Stimulated activated CD4-positive, alpha-beta T cell treated with anti-CD3 and anti-CD28 coated beads, Interleukin-2, amount 100 ng/mL, for 24 hours (primary cell): ENCODE measurements around the gene GPATCH1.
A peak's percentile ranks its signal among the peaks of the same experiment; 100 is the strongest.
"Not testable (repeated sequence)": the region's sequence is repeated elsewhere in the genome, so short reads cannot be mapped to it uniquely, and the experiment has no call there.

Experiments used
- DNase-seq, 2 donors: peaks; one replicate each; pipeline ENCODE4 v3.0.0-alpha.2; 2020

The GPATCH1 gene

GRCh38 chr19:33163481-33163880 lies 82.5 kb downstream of the GPATCH1 start:
- no peak for DNase-seq

DNA sequence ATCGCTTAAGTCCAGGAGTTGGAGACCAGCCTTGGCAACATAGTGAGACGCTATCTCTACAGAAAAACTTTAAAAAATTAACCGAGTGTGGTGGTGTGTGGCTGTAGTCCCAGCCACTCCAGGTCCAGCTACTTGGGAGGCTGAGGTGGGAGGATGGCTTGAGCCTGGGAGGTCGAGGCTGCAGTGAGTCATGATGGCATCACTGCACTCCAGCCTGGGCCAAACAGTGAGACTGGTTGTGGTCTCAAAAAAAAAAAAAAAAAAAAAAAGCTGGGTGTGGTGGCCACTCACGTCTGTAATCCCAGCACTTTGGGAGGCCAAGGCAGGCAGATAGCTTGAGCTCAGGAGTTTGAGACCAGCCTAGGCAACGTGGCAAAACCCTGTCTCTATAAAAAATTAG lies 85.1 kb downstream of the GPATCH1 start:
- not testable (repeated sequence) for DNase-seq

DNA sequence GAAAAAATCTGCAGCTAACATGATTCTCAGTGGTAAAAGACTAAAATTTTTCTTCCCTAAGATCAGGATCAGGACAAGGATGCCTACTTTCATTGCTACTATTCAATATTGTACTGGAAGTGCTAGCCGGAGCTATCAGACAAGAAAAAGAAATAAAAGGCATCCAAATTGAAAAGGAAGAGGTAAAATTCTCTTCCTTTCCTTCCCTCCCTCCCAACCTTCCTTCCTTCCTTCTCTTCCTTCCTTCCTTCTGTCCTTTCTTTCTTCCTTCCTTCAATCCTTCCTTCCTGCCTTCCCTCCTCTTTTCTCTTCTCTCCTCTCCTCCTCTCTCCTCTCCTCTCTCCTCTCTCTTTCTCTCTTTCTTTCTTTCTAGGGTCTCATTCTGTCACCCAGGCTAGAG lies 86.5 kb downstream of the GPATCH1 start:
- no peak for DNase-seq

DNA sequence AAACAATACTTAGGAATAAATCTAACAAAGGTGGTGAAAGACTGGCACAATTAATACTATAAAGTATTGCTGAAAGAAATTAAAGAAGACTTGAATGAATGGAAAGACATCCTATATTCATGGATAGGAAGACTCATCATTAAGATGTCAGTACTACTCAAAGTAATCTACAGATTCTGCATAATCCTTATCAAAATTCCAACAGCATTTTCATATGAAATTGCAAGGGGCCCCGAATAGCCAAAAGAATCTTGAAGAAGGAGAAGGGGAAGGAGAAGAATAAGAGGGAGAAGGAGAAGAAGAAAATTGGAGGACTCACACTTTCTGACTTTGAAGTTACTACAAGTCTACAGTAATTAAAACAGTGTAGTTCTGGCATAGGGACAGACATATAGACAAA lies 87.5 kb downstream of the GPATCH1 start:
- no peak for DNase-seq

- DNase-seq = no peak
Measured at GRCh38 chr19:33171222-33171795, 90.3 kb downstream of the GPATCH1 start.

DNA sequence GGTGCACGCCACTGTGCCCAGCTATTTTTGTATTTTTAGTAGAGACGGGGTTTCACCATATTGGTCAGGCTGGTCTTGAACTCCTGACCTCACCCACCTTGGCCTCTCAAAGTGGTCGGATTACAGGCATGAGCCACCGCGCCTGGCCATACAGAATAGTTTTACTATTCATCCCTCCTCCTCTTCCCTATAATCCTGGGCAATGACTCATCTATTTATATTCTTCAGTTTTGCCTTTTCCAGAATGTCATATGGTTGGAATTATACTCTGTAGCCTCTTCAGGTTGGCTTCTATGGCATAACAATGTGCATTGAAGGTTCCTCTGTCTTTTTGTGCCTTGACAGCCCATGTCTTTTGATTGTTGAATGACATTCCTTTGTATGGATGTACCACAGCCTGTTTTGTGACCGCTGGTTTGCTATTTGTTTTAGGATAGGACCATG lies 91.0 kb downstream of the GPATCH1 start:
- no peak for DNase-seq

- DNase-seq = no peak
Measured at GRCh38 chr19:33174186-33174585, 93.2 kb downstream of the GPATCH1 start.

- DNase-seq = no peak
Measured at GRCh38 chr19:33175156-33175782, 94.3 kb downstream of the GPATCH1 start.

DNA sequence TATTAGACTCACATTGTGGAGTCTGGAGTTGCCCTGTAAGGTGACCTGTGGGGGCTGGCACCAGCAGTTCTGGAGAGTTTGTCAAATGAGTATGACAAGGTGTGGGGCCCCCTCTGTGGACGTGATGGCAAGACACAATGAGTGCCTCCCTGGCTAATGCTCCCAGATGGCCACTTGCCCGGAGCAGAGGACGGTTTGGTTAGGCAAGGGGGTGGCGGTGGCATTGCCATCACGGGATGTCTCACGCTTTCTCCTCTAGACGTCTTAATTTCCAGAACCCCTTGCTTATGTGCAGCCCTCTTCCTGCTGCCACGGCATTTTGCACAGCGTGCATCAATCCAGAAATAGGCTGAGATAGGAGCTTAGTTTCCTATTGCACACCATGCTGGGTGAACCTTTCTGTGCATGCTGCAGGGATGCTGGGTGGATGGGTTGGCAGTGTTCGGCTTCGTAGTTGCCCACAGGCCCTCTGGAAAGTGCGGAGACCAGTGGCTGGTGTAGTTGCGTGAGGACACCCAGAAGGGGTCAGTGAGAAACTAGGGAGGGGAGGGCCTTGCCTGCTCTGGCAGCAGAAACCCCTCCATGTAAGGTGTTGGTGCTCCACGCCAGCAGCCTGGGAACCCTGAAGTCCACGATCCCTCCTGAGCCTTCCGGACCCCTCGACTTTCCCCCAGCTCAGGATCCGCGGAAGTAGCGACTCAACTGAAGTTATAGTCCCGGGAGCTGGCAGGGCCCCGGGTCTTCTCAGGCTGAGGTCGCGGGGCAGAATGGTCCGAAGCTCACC lies 95.1 kb downstream of the GPATCH1 start:
- DNase-seq = peak; percentile 33 to 40

GRCh38 chr19:33176670-33177416 lies 95.9 kb downstream of the GPATCH1 start:
- DNase-seq = peak; percentile 96 to 99

- DNase-seq = no peak
Measured at GRCh38 chr19:33177417-33177979, 96.5 kb downstream of the GPATCH1 start.
